GM12878 (cell line): ENCODE results near the gene PRX. TPM values are rescaled to one million over a fixed set of nuclear protein-coding genes. Genes with fewer than 3 reads are reported as not detected.

Experiments
- ATAC-seq: fragments of 200-7000 bp; cut with Tn5 transposase; 3 replicates; pipeline ENCODE4 v1.9.1; 2020; ENCODE audit warnings: mild to moderate bottlenecking, moderate library complexity
- BruUV-seq: library from RNA; stranded (reverse); fragments of 400-500 nt; replicated peaks from 2 replicates; lab custom pipeline; 2021; lab: Mats Ljungman, UMichigan
- CTCF ChIA-PET: fragments of 300-600 bp; sonication (Branson Sonifier 250); formaldehyde crosslinking; extraction: SDS; loops from one replicate; lab custom pipeline; 2021; ENCODE audit warnings: inconsistent platforms; lab: Yijun Ruan, JAX
- POLR2A ChIA-PET: fragments of 350-600 bp; formaldehyde crosslinking; extraction: SDS; loops from one replicate; lab custom pipeline; 2021; ENCODE audit warnings: inconsistent platforms; lab: Charles Lee
- RAD21 ChIA-PET: fragments of 300-600 bp; sonication (Branson Sonifier 250); formaldehyde crosslinking; loops from one replicate; lab custom pipeline; 2023; ENCODE audit warnings: antibody characterized with exemption; ENCODE audit not compliant: unreplicated experiment; lab: Charles Lee
- SMC1A ChIA-PET: fragments of 300-600 bp; sonication (Branson Sonifier 250); formaldehyde crosslinking; loops from one replicate; lab custom pipeline; 2023; ENCODE audit not compliant: unreplicated experiment, uncharacterized antibody; lab: Charles Lee
- DNase-seq: peaks from one replicate; pipeline ENCODE4 v3.0.0-alpha.2; 2011; ENCODE audit warnings: low read depth, low spot score
- FAIRE-seq: peaks from 3 replicates; lab custom pipeline; 2011; peaks lifted over from hg19 to GRCh38; lab: Jason Lieb, UNC
- H2AFZ ChIP-seq: 2 replicates; pipeline ENCODE4 v1.6.0; 2011; ENCODE audit warnings: low read depth, low read length, control low read depth; ENCODE audit not compliant: control insufficient read depth
- H3K27ac ChIP-seq: 2 replicates; pipeline ENCODE4 v1.5.1; 2011; ENCODE audit warnings: control low read depth; ENCODE audit not compliant: control insufficient read depth, insufficient read depth
- H3K27me3 ChIP-seq, 2 experiments: replicated peaks in 1 of 2; 2 replicates each; pipeline versions ENCODE4 v1.6.0 to v1.6.1; 2011; ENCODE audit warnings: low read length in 1 of 2; ENCODE audit not compliant: control insufficient read depth in 2 of 2, insufficient read depth in 2 of 2
- H3K36me3 ChIP-seq, 2 experiments: 2 replicates each; pipeline ENCODE4 v1.5.1; 2011; ENCODE audit warnings: low read length in 1 of 2; ENCODE audit not compliant: control insufficient read depth in 2 of 2, insufficient read depth in 2 of 2
- H3K4me1 ChIP-seq: 2 replicates; pipeline ENCODE4 v1.6.1; 2011; ENCODE audit warnings: mild to moderate bottlenecking, low read length, moderate library complexity, mixed read lengths; ENCODE audit not compliant: control insufficient read depth, insufficient read depth
- H3K4me2 ChIP-seq: 2 replicates; pipeline ENCODE4 v1.6.0; 2011; ENCODE audit warnings: control low read depth; ENCODE audit not compliant: control insufficient read depth, insufficient read depth
- H3K4me3 ChIP-seq: fragments of 200-600 bp; sonication (generic); 2 replicates; pipeline ENCODE4 v1.5.1; 2016
- H3K79me2 ChIP-seq: 2 replicates; pipeline ENCODE4 v1.6.0; 2011; ENCODE audit warnings: low read length; ENCODE audit not compliant: control insufficient read depth, insufficient read depth
- H3K9ac ChIP-seq: 2 replicates; pipeline ENCODE4 v1.8.0; 2011; ENCODE audit warnings: low read length, control low read depth, mixed read lengths; ENCODE audit not compliant: control insufficient read depth, insufficient read depth
- H3K9me3 ChIP-seq: replicated peaks from 3 replicates; pipeline ENCODE4 v1.5.1; 2011; ENCODE audit warnings: mild to moderate bottlenecking, low read length; ENCODE audit not compliant: control insufficient read depth, insufficient read depth
- H4K20me1 ChIP-seq: 2 replicates; pipeline ENCODE4 v1.6.0; 2011; ENCODE audit not compliant: control insufficient read depth, insufficient read depth
- E2F8 ChIP-seq: fragments of 450-650 bp; IDR thresholded peaks from 2 replicates; pipeline ENCODE4 v1.6.1; 2018; ENCODE audit warnings: mild to moderate bottlenecking, low read depth, moderate library complexity; ENCODE audit not compliant: partially characterized antibody
- FOS ChIP-seq: IDR thresholded peaks from 3 replicates; pipeline ENCODE4 v1.6.1; 2011; ENCODE audit warnings: borderline replicate concordance; ENCODE audit not compliant: insufficient read length; ENCODE audit errors: extremely low read depth
- HCFC1 ChIP-seq: fragments of 150-350 bp; IDR thresholded peaks from 2 replicates; pipeline ENCODE4 v1.6.1; 2014; ENCODE audit warnings: low read length
- HDAC2 ChIP-seq: fragments of 200-600 bp; sonication (generic); IDR thresholded peaks from 2 replicates; pipeline ENCODE4 v1.6.1; 2017
- MTA2 ChIP-seq: fragments of 450-650 bp; IDR thresholded peaks from 2 replicates; pipeline ENCODE4 v1.6.1; 2016; ENCODE audit warnings: low read depth, mild to moderate bottlenecking, moderate library complexity
- NR2C2 ChIP-seq: IDR thresholded peaks from 2 replicates; pipeline ENCODE4 v1.6.1; 2011; ENCODE audit warnings: borderline replicate concordance, low read depth; ENCODE audit not compliant: control insufficient read depth, insufficient read length
- POLR2AphosphoS2 ChIP-seq: IDR thresholded peaks from 2 replicates; pipeline ENCODE4 v1.6.1; 2011; ENCODE audit warnings: low read depth, mild to moderate bottlenecking, low read length, improper control_type of control experiment, moderate library complexity
- RAD51 ChIP-seq: fragments of 450-650 bp; IDR thresholded peaks from 2 replicates; pipeline ENCODE4 v1.6.1; 2016; ENCODE audit warnings: moderate library complexity, mild to moderate bottlenecking, inconsistent platforms
- RFX5 ChIP-seq: IDR thresholded peaks from 2 replicates; pipeline ENCODE4 v1.6.1; 2011; ENCODE audit warnings: low read depth, low read length, improper control_type of control experiment
- SIN3A ChIP-seq: IDR thresholded peaks from 2 replicates; pipeline ENCODE4 v1.6.1; 2012; ENCODE audit warnings: low read depth, low read length, improper control_type of control experiment
- SMAD5 ChIP-seq: IDR thresholded peaks from 2 replicates; pipeline ENCODE4 v1.6.1; 2016; ENCODE audit warnings: antibody characterized with exemption, low read depth
- SP1 ChIP-seq: IDR thresholded peaks from one replicate; pipeline ENCODE4 v1.6.1; 2011; ENCODE audit warnings: low read depth, low read length
- STAT1 ChIP-seq: fragments of 450-650 bp; conservative IDR thresholded peaks from 2 replicates; pipeline ENCODE4 v1.6.1; 2014; ENCODE audit warnings: antibody characterized with exemption, mild to moderate bottlenecking
- ZNF622 ChIP-seq: fragments of 450-650 bp; IDR thresholded peaks from 2 replicates; pipeline ENCODE4 v1.6.1; 2017; ENCODE audit warnings: mild to moderate bottlenecking, inconsistent platforms
- WGBS: methylation state at CpG from one replicate; pipeline ENCODE4 v1.1.6; 2016; ENCODE audit warnings: low lambda C conversion rate; ENCODE audit not compliant: insufficient replicate concordance, insufficient coverage; ENCODE audit errors: missing lambda C conversion rate; 5-methylcytosine and 5-hydroxymethylcytosine counted together
- in situ Hi-C: fragments of 300-500 bp; cut with MboI; formaldehyde crosslinking; loops from 9 replicates; pipeline ENCODE4 v1.14.3; 2018; ENCODE audit warnings: mixed read lengths
- intact Hi-C: fragments of 100-400 bp; cut with micrococcal nuclease; formaldehyde crosslinking; loops from one replicate; pipeline ENCODE4 v1.14.2; 2022; ENCODE audit not compliant: unreplicated experiment
- polyA plus RNA-seq, 11 experiments: library from polyadenylated mRNA; depleted of rRNA in 4 of 11; unstranded in 6 of 11; stranded (reverse) in 5 of 11; fragments of >200 nt; fragmentation: Nextera tagmentation in 4 of 11; fragmentation: Illumina TruSeq in 1 of 11; extraction: Ambion mirVana in 4 of 11; extraction: Trizol in 1 of 11; gene quantifications; 1 replicate in 1 of 11; 2 replicates in 10 of 11; pipeline versions ENCODE4 v1.2.1 to v1.2.3, GENCODE V29; 2011 to 2016; ENCODE audit warnings: inconsistent platforms in 2 of 11, missing spikeins in 2 of 11, low read depth in 1 of 11
- total RNA-seq, 4 experiments: library from RNA; depleted of rRNA in 3 of 4; stranded (reverse); fragments of >200 nt in 3 of 4; fragmentation: Illumina TruSeq in 1 of 4; extraction: Trizol in 1 of 4; gene quantifications; 2 replicates each; pipeline versions ENCODE4 v1.2.1 to v1.2.3, GENCODE V29; 2013 to 2021

The PRX gene
- total and polyA plus RNA-seq, 10 of the 15 experiments (the other 5 are each of a cell fraction or from before 2014, with no cell fraction given) = 0.02 to 1.4 (median 0.54) TPM; not detected in 1

GRCh38 chr19:40441719-40442253 lies 28.6 kb upstream of the PRX start:
- in situ Hi-C loops (no loop called here), intact Hi-C loops (no loop called here)
- peaks cover 8 to 15% of the 10 kb centered on the region in 2 experiments; a peak in 3 of 4 replicates for H3K36me3 ChIP-seq
- BruUV-seq = no TSS peak
- no peak overlapping the region for H2AFZ ChIP-seq
- 88% methylated on average over 11 of the region's 11 CpGs for WGBS
- ChIA-PET CTCF (interaction anchor here (0.9 to 4.6 kb wide), 3 partner anchors 16 to 137 kb away, joined by 3 to 40 read pairs (median 13); partner anchors contain the start of gene SERTAD1), RAD21 (interaction anchor here (1.0 to 2.6 kb wide), 4 partner anchors 11 to 38 kb away, joined by 3 to 25 read pairs (median 8); partner anchors contain the start of gene SERTAD1), SMC1A (interaction anchor here (1.8 to 4.2 kb wide), 3 partner anchors 15 to 26 kb away, joined by 11 to 35 read pairs (median 22); partner anchors contain the start of gene SERTAD1), POLR2A (interaction anchor here (2.4 to 4.7 kb wide), 3 partner anchors 15 to 38 kb away, joined by 8 to 49 read pairs (median 13); partner anchors contain the start of gene SERTAD1)
- H4K20me1 ChIP-seq = no peaks in the 10 kb centered on the region
- no peak for ATAC-seq
- peaks cover 5% of the 10 kb centered on the region for H3K4me1 ChIP-seq
- no peak for FAIRE-seq
- H3K4me2 ChIP-seq = peak overlapping the region; percentile 48
- no peaks in the 10 kb centered on the region for H3K9me3 ChIP-seq
- peak overlapping the region; percentile 91 for H3K4me3 ChIP-seq
- peaks cover 28% of the 10 kb centered on the region for H3K79me2 ChIP-seq
- no peaks in the 10 kb centered on the region for H3K27me3 ChIP-seq
- no peak for DNase-seq
- H3K9ac ChIP-seq = peak overlapping the region; percentile 62
- TF ChIP-seq NR2C2 (no peak), RAD51 (no peak), FOS (no peak), E2F8 (no peak), SP1 (no peak), POLR2AphosphoS2 (no peak), STAT1 (no peak), HCFC1 (no peak), SMAD5 (no peak), HDAC2 (no peak), SIN3A (no peak), RFX5 (no peak), MTA2 (no peak), ZNF622 (no peak)
- H3K27ac ChIP-seq = peak overlapping the region; percentile 65; the same call in 1 of the 2 replicates
